HG02981 (cell line): ENCODE results near the gene RRAGD.

Experiments used
- ATAC-seq: cut with Tn5 transposase; IDR thresholded peaks from one replicate; pipeline ENCODE4 v1.9.1; 2021; ENCODE audit warnings: mild to moderate bottlenecking, moderate library complexity; ENCODE audit not compliant: unreplicated experiment

RRAGD gene

GRCh38 chr6:89378628-89379027 lies 33.4 kb downstream of the RRAGD start:
- ATAC-seq: no peak

GRCh38 chr6:89375427-89376267 lies 36.4 kb downstream of the RRAGD start:
- ATAC-seq: peak; percentile 86

- peak; percentile 28 for ATAC-seq
These were observed 39.6 kb downstream of the RRAGD start for GRCh38 chr6:89372506-89372901.

DNA sequence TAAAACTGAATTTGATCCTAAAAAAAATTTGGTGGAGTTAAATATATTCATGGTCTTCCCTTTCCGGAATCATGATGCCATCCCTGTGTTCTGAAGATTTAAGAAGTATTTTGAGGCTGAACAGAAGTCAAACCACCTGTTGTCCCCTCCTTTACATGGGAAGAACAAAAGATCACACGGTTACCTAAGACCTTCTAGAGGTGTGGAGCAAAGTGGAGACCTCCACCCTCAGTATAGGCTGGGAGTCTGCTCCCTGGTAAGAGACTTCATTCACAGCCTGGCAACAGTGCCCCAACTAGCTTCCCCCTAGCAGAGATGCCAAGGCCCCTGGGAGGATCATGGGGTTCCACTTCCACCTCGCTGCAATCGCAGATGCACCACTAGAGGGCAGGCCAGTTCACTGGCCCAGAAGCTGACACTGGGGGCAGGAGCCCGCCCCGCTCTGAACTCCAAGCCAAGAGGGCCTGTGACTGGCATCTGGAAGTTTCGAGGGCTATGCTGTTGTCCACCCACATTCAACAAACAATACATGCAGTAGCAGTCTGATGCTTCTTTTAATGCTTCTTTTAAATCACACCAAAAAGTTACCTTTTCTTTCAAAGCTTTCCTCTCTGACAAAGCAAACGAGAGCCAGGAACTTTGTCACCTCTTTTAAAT lies 40.1 kb downstream of the RRAGD start:
- peak; percentile 58 for ATAC-seq

- no peak for ATAC-seq
These were observed 43.1 kb downstream of the RRAGD start for GRCh38 chr6:89368999-89369398.

GRCh38 chr6:89368107-89368506 lies 44.0 kb downstream of the RRAGD start:
- ATAC-seq: no peak

GRCh38 chr6:89364586-89364985 lies 47.5 kb downstream of the RRAGD start:
- no peak for ATAC-seq

DNA sequence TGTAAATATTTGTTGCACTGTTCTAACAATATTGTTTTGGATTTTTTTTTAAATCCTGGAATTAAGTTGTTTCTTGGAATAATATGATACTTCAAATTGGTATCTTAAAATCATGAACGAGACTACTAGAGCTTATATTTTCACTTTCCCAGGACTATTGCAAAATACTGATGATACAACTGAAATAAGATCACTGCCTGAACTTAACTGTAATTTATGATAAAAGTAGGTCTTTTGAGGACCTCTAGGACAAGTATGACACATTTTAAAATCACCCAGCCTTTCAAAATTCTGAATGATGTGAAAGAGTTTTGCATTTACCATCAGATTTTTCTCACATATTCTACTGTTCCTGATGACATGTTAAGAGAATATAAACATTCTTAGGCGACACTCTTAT lies 50.9 kb downstream of the RRAGD start:
- no peak for ATAC-seq

GRCh38 chr6:89360415-89360999 lies 51.6 kb downstream of the RRAGD start:
- ATAC-seq: peak; percentile 53

DNA sequence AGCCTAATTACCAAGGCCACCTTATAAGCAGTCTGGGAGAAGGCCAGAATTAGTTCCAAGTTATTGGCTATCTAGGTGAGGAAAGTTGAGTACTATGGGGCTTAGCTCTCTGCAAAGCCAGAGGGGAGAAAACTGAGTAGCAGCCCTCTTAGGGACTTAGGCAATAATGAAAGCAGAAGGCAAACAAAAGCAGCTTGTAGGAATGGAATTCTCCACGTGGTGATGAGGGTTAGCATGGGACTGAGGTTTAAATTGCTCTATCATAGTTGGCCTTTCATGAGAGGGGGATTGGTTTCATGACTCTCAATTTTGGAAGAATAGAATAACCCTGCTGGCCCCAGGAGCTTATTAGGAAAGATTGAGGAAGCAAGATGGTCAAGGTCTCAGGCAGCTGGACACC lies 52.5 kb downstream of the RRAGD start:
- no peak for ATAC-seq

GRCh38 chr6:89357390-89357789 lies 54.7 kb downstream of the RRAGD start:
- ATAC-seq: peak; percentile 36

- ATAC-seq: no peak
These were observed 55.4 kb downstream of the RRAGD start for GRCh38 chr6:89356642-89357170.

DNA sequence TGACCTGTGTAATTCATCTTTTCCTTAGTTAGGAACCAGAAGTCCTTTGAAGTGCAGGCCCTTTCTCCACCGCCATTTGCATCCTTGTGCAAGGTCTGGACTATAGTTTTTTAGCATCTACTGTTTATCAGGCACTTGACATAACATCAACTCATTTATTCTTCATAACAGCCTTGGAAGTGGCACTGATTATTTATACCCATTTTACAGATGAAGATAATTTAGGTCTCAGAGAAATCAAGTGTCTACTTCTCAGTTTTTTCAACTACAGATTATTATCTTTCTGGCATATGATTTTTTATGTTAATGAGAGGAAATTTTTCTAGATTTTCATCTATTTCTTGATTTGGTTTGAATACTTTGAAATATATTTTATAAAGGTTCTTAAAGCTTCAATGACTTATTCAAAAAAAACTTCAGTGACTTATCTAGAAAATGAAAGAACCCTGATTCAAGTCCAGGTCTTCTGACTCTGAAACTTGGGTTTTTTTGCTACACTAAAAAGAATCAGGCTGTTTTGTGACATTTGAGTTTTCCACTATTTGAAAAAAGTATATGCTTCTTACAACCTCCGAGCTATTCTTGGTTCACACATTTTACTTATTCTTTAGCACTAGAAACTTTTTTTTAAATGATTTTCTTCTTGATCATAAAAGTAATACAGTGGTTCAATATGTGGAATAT lies 56.4 kb downstream of the RRAGD start:
- ATAC-seq: no peak

- ATAC-seq: no peak
These were observed 58.2 kb downstream of the RRAGD start for GRCh38 chr6:89353702-89354392.

DNA sequence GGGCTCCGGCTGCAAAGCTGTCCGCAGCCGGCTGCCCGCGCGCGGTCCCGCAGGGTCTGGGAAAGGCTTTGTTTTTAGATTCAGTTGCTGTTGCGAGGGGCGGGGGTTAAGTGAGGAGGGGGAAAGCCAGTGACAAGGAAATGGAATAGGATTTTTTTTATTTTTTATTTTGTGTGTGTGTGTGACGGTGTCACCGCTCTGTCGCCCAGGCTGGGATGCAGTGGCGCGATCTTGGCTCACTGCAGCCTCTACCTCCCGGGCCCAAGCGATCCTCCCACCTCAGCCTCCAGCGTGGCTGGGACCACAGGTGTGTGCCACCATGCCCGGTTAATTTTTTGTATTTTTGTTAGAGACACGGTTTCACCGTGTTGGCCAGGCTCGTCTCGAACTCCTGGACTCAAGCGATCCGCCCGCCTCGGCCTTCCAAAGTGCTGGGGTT lies 58.9 kb downstream of the RRAGD start:
- no peak for ATAC-seq

DNA sequence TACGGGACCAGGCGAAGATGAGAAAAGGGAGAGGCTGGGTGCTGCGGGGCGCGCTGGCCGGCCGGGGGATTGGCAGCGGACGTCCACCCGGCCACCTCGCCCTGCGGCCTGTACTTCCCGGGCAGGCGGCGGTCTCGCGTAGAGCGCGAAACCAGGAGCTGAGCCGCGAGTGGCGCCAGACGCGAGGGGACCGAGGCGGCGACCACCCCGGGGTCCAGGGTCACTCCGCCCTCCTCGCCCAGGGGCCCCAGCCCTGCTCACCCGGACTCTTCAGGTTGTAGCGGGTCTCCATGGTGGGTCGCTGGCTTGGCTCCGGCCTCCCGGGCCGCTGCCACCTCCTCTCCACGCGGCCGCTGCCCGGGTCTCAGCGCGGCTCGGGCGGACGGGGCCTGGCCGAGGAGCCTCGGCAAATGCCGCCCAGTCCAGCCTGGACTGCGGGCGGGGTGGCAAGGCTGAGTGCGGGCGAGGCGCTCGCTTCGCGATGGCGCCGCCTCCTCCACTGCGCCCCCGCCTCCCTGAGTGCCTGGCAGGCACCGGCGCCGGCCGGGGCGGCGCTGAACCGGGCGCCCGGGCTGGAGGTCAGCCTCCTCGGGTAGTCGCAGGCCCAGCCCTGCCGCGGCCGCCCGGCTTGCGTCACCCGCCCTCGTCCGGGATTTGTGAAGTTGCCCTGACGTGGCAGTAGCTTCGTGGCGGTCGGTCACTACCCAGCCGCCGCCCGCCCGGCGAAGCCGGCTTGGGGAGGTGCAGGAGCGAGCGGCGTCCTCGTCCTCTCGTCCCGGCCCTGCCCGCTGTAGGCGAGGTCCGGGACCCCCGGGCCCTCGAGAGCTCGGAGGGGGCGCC lies 59.6 kb downstream of the RRAGD start, which contains the start of gene UBE2J1:
UBE2J1 (minus strand) TSS at position 445 of the 840 bp plus-strand sequence; CDS start at position 292, 153 bp downstream.
- peak; percentile 43 for ATAC-seq

- no peak for ATAC-seq
These were observed 60.3 kb downstream of the RRAGD start for GRCh38 chr6:89351671-89352277.

DNA sequence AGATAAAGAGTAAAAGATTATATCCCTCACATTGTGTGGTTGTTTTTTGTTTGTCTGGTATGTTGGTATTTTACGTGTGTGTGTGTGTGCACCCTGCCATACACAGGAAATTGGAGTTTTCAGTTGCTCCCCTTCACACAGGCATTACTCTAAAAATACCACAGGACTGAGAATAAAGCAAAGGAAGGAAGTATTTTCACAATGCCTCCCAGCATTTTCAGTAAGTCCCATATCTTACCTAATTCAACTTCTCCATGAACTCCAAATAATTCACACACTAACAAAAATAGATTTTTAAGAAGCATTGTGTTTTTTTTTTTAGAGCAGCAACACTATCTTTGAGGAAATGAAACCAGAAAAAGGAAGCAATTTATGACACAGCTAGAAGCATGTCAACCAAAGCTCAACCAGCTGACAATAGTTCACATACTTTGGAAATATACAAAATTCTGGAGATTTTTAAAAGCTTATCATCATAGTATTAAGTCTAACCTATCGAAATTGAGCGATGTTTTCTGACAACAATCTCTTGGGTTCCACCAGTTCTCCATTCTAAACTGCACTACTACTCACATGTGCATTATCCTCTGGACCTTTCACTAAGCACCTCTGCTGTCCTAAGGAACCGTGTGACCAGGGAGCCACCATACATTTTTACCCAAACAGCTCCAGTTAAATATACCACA lies 61.6 kb downstream of the RRAGD start:
- peak; percentile 33 for ATAC-seq
